WTC11 (cell line): ENCODE data around the gene LRRC41. TPM values are rescaled to one million over a fixed set of nuclear protein-coding genes. Genes with fewer than 3 reads are reported as not detected.

Source experiments
- ATAC-seq: fragments of 200-7000 bp; cut with Tn5 transposase; 2 replicates; pipeline ENCODE4 v1.10.0; 2021; ENCODE audit warnings: mild to moderate bottlenecking, moderate library complexity
- CTCF ChIA-PET: fragments of 300-600 bp; sonication (Branson Sonifier 250); formaldehyde crosslinking; loops from one replicate; lab custom pipeline; 2021; ENCODE audit warnings: antibody characterized with exemption; lab: Charles Lee
- POLR2A ChIA-PET: fragments of 350-600 bp; sonication (Branson Sonifier 250); formaldehyde crosslinking; loops from one replicate; lab custom pipeline; 2021; ENCODE audit warnings: antibody characterized with exemption; lab: Charles Lee
- DNase-seq: peaks from one replicate; pipeline ENCODE4 v3.0.0; 2021; ENCODE audit warnings: low spot score
- H3K27ac Mint-ChIP-seq: 2 replicates; pipeline ENCODE4 v1.8.0; 2021; ENCODE audit warnings: mixed read lengths
- H3K27me3 Mint-ChIP-seq: 2 replicates; pipeline ENCODE4 v1.8.0; 2021; ENCODE audit warnings: low read depth, mild to moderate bottlenecking, moderate library complexity, mixed read lengths
- H3K36me3 Mint-ChIP-seq: 2 replicates; pipeline ENCODE4 v1.8.0; 2021; ENCODE audit warnings: mixed read lengths
- H3K4me1 Mint-ChIP-seq: 2 replicates; pipeline ENCODE4 v1.8.0; 2022; ENCODE audit warnings: mixed read lengths
- H3K4me3 Mint-ChIP-seq: 2 replicates; pipeline ENCODE4 v1.8.0; 2021; ENCODE audit warnings: mild to moderate bottlenecking, moderate library complexity, mixed read lengths
- H3K9me3 Mint-ChIP-seq: 2 replicates; pipeline ENCODE4 v1.8.0; 2021; ENCODE audit warnings: mixed read lengths
- AFF4 ChIP-seq: sonication (generic); formaldehyde crosslinking; IDR thresholded peaks from 2 replicates; pipeline ENCODE4 v1.8.1; 2023; ENCODE audit warnings: mild to moderate bottlenecking, missing genetic modification reagents, borderline replicate concordance
- CDX4 ChIP-seq: fragments of 250-450 bp; sonication (Bioruptor Pico); IDR thresholded peaks from 2 replicates; pipeline ENCODE4 v1.9.0; 2021; ENCODE audit warnings: moderate library complexity, mild to moderate bottlenecking, inconsistent platforms, borderline replicate concordance
- FOXJ3 ChIP-seq: sonication (generic); formaldehyde crosslinking; IDR thresholded peaks from 2 replicates; pipeline ENCODE4 v1.9.0; 2021; ENCODE audit warnings: missing genetic modification reagents, mild to moderate bottlenecking, borderline replicate concordance
- FOXP4 ChIP-seq: sonication (generic); formaldehyde crosslinking; IDR thresholded peaks from 2 replicates; pipeline ENCODE4 v1.8.0; 2022; ENCODE audit warnings: mild to moderate bottlenecking, missing genetic modification reagents
- GABPB1 ChIP-seq: sonication (generic); formaldehyde crosslinking; IDR thresholded peaks from 2 replicates; pipeline ENCODE4 v1.8.1; 2023; ENCODE audit warnings: mild to moderate bottlenecking, missing genetic modification reagents
- IRF2 ChIP-seq: sonication (generic); formaldehyde crosslinking; IDR thresholded peaks from 2 replicates; pipeline ENCODE4 v1.8.0; 2022; ENCODE audit warnings: low read depth, missing genetic modification reagents, borderline replicate concordance
- JUN ChIP-seq: sonication (generic); formaldehyde crosslinking; IDR thresholded peaks from 2 replicates; pipeline ENCODE4 v1.8.0; 2023; ENCODE audit warnings: mild to moderate bottlenecking, missing genetic modification reagents
- NFE2L1 ChIP-seq: sonication (generic); formaldehyde crosslinking; IDR thresholded peaks from 2 replicates; pipeline ENCODE4 v1.8.1; 2023; ENCODE audit warnings: missing genetic modification reagents
- SP1 ChIP-seq: sonication (generic); formaldehyde crosslinking; conservative IDR thresholded peaks from 2 replicates; pipeline ENCODE4 v1.8.1; 2022; ENCODE audit warnings: missing genetic modification reagents
- STAT6 ChIP-seq: sonication (generic); formaldehyde crosslinking; conservative IDR thresholded peaks from 2 replicates; pipeline ENCODE4 v1.8.1; 2023; ENCODE audit warnings: mild to moderate bottlenecking, low read depth, missing genetic modification reagents, moderate library complexity
- USF2 ChIP-seq: sonication (generic); formaldehyde crosslinking; IDR thresholded peaks from 2 replicates; pipeline ENCODE4 v1.8.1; 2023; ENCODE audit warnings: mild to moderate bottlenecking, missing genetic modification reagents, moderate library complexity
- ZNF121 ChIP-seq: sonication (generic); formaldehyde crosslinking; IDR thresholded peaks from 2 replicates; pipeline ENCODE4 v1.8.0; 2023; ENCODE audit warnings: missing genetic modification reagents
- ZNF425 ChIP-seq: fragments of 250-450 bp; sonication (Bioruptor Pico); conservative IDR thresholded peaks from 2 replicates; pipeline ENCODE4 v1.9.0; 2021; ENCODE audit warnings: mild to moderate bottlenecking
- ZNF512 ChIP-seq: sonication (generic); formaldehyde crosslinking; IDR thresholded peaks from 2 replicates; pipeline ENCODE4 v1.8.1; 2022; ENCODE audit warnings: missing genetic modification reagents, borderline replicate concordance
- ZNF532 ChIP-seq: fragments of 250-450 bp; sonication (Bioruptor Pico); IDR thresholded peaks from 2 replicates; pipeline ENCODE4 v1.9.0; 2021; ENCODE audit warnings: mild to moderate bottlenecking, borderline replicate concordance
- total RNA-seq: library from RNA; stranded (reverse); gene quantifications from 3 replicates; pipeline ENCODE4 v1.2.3, GENCODE V29; 2021

Gene LRRC41
- total RNA-seq, 1 experiment from 2014 or later = 46.0 TPM

GRCh38 chr1:46278807-46279206 is 24.6 kb downstream of the LRRC41 start:
- no peak for TF ChIP-seq FOXJ3 (CRISPR knock-in tag)
- no peak for TF ChIP-seq NFE2L1 (CRISPR knock-in tag)
- no peak for TF ChIP-seq FOXP4 (CRISPR knock-in tag)
- no peak for TF ChIP-seq ZNF121 (CRISPR knock-in tag)
- TF ChIP-seq SP1 (CRISPR knock-in tag) = no peak
- no peak for TF ChIP-seq IRF2 (CRISPR knock-in tag)
- TF ChIP-seq CDX4 (CRISPR knock-in tag) = no peak
- TF ChIP-seq GABPB1 (CRISPR knock-in tag) = no peak
- no peak for DNase-seq
- no peak overlapping the region for H3K4me3 Mint-ChIP-seq
- H3K27ac Mint-ChIP-seq = no peak overlapping the region
- no peak for ATAC-seq
- no peaks in the 10 kb centered on the region for H3K27me3 Mint-ChIP-seq
- ChIA-PET POLR2A (no interaction called here), CTCF (no interaction called here)
- H3K36me3 Mint-ChIP-seq = peaks cover 42% of the 10 kb centered on the region
- H3K9me3 Mint-ChIP-seq = no peaks in the 10 kb centered on the region
- no peaks in the 10 kb centered on the region for H3K4me1 Mint-ChIP-seq

- Mint-ChIP-seq H3K36me3 (peaks cover 51% of the 10 kb centered on the region), H3K4me3 (no peak overlapping the region), H3K9me3 (no peaks in the 10 kb centered on the region), H3K4me1 (no peaks in the 10 kb centered on the region), H3K27ac (no peak overlapping the region), H3K27me3 (no peaks in the 10 kb centered on the region)
- no peak for DNase-seq
- ATAC-seq = no peak
- POLR2A ChIA-PET = no interaction called here
- CTCF ChIA-PET = no interaction called here
- TF ChIP-seq AFF4 (no peak), USF2 (CRISPR knock-in tag) (no peak), JUN (CRISPR knock-in tag) (no peak), ZNF425 (CRISPR knock-in tag) (no peak), ZNF532 (no peak), ZNF512 (CRISPR knock-in tag) (no peak), STAT6 (no peak)
Measured at GRCh38 chr1:46277658-46278373, 25.6 kb downstream of the LRRC41 start.
